Prostate gland (tissue), 2 donors: ENCODE data around the gene PTPRG.

Experiments used
- POLR2A ChIP-seq: fragments of 450-650 bp; IDR thresholded peaks from one replicate; pipeline ENCODE4 v1.6.1; 2016; ENCODE audit warnings: antibody characterized with exemption, mild to moderate bottlenecking
- TF ChIP-seq, protein P1 (sequence below), 4 experiments: fragments of 200-600 bp in 2 of 4; fragments of 450-650 bp in 2 of 4; sonication (generic) in 2 of 4; IDR thresholded peaks; 1 replicate in 3 of 4; 2 replicates in 1 of 4; pipeline ENCODE4 v1.5.1; 2016 to 2019; ENCODE audit warnings: antibody characterized with exemption in 4 of 4, mild to moderate bottlenecking in 2 of 4, moderate library complexity in 2 of 4

GRCh38 chr3:61665987-61666386 lies 104.6 kb downstream of the PTPRG start:
- no peak for TF ChIP-seq POLR2A
- TF ChIP-seq, protein P1, sequence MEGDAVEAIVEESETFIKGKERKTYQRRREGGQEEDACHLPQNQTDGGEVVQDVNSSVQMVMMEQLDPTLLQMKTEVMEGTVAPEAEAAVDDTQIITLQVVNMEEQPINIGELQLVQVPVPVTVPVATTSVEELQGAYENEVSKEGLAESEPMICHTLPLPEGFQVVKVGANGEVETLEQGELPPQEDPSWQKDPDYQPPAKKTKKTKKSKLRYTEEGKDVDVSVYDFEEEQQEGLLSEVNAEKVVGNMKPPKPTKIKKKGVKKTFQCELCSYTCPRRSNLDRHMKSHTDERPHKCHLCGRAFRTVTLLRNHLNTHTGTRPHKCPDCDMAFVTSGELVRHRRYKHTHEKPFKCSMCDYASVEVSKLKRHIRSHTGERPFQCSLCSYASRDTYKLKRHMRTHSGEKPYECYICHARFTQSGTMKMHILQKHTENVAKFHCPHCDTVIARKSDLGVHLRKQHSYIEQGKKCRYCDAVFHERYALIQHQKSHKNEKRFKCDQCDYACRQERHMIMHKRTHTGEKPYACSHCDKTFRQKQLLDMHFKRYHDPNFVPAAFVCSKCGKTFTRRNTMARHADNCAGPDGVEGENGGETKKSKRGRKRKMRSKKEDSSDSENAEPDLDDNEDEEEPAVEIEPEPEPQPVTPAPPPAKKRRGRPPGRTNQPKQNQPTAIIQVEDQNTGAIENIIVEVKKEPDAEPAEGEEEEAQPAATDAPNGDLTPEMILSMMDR (IDR thresholded peaks at IDR 0.05), result no peak
